HUDEP-2 (cell line): ENCODE measurements around the gene RTF2.

Source experiments
- DNase-seq, 76 experiments: peaks; one replicate each; lab custom pipeline; 2025; ENCODE audit not compliant: unreplicated experiment in 76 of 76; lab: John Stamatoyannopoulos, UW

Gene RTF2, protein sequence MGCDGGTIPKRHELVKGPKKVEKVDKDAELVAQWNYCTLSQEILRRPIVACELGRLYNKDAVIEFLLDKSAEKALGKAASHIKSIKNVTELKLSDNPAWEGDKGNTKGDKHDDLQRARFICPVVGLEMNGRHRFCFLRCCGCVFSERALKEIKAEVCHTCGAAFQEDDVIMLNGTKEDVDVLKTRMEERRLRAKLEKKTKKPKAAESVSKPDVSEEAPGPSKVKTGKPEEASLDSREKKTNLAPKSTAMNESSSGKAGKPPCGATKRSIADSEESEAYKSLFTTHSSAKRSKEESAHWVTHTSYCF

DNA sequence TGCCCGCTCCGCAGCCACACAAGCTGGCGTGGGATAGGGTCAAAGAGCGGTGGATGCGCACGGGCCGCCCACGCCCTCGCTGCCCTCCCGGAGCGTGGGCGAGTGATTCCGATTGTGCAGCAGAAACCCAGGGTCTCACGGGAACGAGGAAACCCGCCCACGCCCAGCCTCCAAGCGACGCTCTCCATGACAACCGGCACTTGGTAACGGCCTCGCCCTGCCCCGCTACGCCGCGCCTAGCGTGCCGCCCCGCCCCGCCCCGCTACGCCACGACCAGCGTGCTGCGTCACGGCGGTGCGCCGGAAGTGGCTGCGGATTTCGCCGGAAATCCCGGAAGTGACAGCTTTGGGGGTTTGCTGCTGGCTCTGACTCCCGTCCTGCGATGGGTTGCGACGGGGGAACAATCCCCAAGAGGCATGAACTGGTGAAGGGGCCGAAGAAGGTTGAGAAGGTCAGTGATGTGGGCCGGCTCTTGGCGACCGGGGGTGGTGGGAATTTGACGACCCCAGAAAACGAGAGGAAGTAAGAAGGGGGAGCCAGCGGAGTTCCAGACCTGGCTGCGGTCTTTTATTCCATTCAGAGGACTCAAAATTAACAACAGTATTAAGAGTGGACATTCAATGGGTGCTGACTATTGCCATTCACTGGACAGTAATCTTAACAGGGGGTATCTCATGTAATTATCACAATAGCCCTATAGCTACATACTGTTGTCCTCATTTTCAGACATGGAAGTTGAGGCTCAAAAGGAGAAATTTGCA, at the start of gene RTF2:
Gene RTF2, plus strand, starts transcription at position 312 of the 761 bp plus-strand sequence. Its CDS starts 71 bp downstream, at position 383.
- DNase-seq, result peak in 74 of 76 experiments; percentile 26 to 97 (median 91)

DNA sequence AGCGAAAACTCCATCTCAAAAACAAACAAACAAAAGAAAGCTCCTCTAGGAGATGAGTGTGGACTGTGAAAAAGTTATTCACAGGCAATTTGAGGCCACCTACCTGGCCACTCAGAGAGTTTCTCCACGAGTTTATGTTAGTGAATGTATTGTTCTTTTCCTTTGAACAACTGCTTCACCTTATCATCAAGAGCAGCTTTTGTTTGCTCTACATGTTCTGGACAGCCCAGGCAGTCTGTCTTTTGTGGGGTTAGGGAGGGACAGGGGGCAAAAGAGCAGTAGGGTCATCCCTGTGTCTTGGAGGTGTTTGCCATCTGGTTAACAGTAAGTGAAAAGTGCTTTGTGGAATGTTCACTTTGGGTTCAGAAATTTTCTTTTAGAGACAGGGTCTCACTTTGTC, 48.4 kb upstream of the RTF2 start:
- no peak for DNase-seq

DNA sequence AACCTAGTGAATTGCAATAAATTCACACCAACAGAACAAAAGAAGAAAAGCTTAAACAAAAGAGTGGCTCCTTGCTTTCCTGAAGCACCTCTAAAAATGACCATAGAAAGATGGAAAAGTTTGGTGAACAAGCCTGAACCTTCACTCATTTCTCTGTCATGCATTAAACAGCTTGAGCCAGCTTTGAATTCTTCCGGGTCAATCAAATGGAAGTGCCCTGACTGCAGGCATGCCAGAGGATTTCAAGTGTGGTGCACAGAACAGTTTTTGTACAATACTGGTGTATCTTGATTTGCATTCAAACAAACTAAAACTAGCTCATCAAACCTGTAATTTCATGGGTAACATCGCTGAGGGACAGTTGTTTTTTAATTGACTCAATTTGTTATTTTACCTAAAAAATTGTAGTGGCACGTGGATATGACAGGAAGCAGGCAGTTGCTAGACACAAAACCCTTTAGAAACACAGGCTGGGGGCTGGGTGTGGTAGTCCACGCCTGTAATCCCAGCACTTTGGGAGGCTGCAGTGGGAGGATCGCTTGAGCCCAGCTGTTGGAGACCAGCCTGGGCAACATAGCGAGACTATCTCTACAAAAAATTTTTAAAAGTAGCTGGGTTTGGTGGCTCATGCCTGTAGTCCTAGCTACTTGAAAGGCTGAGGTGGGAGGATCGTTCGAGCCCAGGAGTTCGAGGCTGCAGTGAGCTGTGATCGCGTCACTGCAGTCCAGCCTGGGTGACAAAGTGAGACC, 47.3 kb upstream of the RTF2 start:
- no peak for DNase-seq

DNA sequence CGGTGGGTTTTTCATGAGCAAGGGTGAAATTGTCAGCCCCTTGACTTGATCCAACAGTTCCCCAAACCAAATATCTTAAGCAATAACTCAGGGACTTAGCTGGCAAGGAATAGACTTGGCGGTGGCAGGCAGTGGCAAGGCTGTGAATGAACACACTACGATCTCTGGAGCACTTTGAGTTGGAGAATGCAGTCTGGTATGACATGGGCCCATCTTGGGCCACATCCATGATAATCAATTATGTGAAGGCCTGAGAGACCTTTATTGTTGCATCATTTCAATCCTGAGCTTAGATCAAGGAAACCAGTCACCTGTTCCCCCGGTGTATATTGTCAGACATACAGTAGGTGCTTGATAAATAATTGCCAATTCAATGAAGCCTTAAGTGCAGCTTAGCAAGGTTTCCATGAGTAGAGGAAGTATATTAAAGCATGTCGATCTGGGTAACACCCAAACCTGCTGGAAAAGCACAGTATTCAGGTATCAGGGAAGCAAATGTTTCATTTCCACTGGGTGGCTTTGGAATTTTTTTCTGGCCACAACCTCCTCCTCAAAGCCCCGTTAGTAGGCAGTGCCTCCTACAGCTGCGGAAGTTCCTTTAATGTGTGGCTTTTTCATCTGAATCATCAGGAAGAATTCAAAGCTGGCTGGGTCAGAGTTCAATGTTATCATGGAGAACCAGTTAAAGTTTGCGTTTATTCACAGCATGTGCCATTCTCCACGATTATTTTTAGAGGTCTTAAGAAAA, 46.2 kb upstream of the RTF2 start:
- DNase-seq, result no peak

DNA sequence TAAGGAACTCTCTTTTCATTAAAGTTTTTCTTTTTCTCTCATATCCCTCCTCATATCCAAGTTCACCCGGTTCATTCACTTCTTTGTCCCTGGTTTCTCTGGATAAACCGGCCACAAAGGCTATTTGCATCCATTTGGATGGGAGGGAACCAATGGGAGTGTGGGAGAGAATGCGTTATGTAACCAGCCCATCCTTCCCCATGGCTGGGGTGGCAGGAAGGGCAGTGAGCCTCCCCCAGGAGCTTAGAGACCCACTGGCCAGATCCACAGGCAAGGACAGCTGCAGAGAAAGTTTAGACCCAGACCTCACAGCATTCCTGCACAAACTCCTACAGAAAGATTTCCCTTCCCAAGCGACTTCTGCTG, 45.6 kb upstream of the RTF2 start:
- DNase-seq, result no peak

DNA sequence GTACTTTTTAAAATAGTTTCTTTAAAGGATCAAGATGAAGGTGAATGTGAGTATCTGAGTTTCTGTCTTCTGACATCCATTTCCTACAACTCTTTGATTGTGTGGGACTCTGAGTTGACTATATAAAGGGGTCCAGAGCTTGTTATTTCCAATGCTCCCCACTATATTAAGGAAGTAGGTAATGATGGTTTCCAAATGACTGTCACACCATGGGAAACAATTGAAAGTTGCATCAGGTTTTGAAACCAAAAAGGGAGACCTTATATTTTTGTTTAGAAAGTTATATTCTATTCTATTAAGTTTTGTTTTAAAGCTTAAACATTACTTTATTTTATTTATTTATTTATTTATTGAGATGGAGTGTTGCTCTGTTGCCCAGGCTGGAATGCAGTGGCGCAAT, 45.2 kb upstream of the RTF2 start:
- DNase-seq, result no peak

DNA sequence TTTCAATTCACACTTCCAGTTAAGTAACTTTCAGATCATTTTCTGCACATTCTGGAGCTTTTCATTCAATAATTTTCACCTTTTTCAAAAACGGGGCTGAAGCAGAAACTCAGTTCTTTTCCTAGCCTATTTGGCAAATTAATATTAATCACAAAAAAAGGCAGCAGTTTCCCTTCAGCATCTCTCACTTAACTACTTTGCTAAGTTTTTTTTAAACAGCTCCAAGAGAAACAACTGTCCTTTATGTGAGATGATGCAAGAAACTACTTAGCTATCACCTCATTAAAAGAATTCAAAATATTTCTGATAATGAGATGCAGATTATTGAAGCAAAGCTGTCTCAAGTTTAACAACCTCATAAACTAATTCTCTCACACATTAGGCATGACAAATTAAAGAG, 44.5 kb upstream of the RTF2 start:
- DNase-seq, result no peak

DNA sequence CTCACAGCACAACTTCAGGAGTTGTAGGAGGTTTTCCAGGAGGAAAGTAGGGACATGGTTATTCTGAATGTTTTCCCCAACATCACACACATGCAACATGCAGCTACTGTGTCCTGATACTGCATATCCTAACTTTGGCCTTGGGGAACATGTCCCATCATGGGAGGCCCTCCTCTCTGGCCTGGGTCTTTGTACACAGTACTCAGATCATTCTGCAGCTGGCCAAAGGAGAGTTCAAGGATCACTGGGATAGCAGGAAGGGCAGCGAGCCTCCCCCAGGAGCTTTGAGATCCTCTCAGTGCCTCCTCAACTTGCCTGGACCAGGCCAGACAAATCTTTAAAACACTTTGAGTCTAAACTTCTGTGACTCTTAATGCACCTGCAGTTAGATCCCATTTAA, 43.5 kb upstream of the RTF2 start:
- DNase-seq, result no peak

DNA sequence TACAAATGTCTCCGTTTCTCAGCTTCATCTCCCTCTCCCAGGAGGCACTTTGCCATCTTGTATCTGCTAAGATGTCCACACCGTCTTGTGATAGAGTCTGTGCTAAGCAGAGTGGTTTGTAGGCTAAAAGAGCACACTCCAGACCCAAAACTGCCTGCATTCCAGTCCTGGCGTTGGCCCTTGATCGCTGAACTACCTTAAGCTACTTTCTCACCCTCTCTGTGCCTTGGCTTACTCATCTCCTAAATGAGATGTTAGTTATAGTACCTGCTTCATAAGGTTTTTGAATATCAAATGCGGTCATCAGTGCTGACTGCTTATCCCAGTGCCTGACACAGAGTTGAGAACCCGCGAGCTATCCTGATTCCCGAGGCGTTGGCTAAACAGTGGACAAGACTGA, 42.4 kb upstream of the RTF2 start:
- DNase-seq, result no peak

DNA sequence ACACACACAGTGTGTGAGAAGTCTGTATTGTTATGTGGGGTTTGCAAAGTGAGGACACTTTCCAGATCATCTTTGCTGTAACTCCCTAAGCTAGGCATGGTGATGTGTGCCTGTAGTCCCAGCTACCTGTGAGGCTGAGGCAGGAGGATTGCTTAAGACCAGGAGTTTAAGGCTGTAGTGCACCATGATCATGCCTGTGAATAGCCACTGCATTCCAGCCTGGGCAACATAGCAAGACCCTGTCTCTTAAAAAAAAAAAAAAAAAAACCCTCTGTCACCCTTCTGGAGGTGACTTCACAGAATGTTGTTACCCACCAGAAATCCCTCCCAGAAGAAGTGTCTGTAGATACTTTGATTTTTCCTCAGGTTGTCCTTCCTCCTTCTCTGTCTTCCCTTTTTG, 41.5 kb upstream of the RTF2 start:
- DNase-seq, result no peak

DNA sequence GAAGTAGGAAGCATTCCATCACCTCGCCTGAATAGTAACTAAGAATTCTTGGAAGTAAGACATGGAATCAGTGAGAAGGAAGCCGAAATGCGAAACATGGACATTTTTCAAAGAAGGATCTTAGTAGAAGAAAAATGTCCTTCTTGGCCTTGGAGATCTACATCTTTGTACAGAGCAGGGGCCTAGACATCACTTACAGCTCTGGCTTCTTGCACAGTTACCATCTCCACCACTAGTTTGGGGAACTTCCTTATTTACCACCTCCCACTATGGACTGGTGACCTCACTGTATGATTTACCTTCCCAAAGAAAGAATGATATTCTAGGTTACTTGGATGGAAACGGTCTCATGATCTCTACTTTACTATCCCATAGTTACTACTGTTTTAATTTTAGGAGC, 40.6 kb upstream of the RTF2 start:
- no peak for DNase-seq

DNA sequence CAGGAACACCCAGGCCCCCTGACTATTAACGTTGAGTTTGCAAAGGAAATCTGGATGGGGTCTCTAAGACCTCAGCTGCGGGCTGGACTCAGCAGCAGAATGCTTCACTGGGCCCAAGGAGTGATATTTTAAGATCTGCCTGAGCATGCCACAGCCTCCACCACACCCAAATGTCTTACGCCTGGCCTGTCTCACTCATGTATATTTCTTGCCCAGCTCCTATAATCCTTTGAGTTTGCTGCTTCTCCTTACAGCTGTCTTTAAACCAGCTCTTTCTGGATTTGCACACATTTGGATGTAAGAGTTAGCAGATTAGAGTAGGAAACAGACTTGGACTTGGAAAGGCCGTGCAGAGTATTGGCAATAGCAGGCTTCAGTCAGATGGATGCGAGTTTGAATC, 40.0 kb upstream of the RTF2 start:
- DNase-seq, result no peak

DNA sequence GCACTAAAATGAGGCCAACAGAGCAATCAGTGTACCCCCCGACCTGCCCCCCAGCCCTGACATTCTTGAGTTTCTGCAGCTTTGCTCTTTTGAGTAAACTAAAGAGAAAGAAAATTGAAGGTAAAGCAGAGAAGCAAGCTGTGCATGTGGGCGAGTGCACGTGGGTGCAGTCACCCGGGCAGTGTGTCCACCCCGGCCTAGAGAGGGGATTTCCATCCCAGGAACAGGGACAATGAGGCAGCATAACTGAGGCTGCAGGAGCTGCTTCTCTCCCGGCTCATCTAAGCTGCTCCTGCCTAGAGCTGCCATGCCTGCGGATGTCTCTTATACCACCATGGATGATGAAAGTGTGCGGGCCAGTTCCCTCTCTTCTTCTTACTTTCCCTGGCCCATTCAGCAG, 39.5 kb upstream of the RTF2 start:
- DNase-seq, result no peak

DNA sequence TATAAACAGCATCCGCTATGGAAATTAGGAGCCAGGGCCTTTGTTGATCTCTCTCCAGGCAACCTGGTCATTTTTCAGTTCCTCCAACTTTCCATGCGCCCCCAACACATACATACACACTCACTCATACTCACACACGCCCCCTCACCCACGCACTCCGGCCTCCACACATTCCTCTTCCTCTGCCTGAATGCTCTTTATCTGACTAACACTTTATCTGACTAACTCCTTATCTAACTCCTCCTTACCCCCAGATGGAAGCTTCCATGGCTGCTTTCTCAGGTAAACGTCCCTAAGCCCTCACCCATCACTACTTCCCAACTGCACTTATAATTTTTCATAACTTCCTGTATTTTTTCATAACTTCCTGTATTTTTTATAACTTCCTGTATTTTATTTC, 38.9 kb upstream of the RTF2 start:
- DNase-seq, result peak in 26 of 76 experiments; percentile 5 to 59 (median 28)

DNA sequence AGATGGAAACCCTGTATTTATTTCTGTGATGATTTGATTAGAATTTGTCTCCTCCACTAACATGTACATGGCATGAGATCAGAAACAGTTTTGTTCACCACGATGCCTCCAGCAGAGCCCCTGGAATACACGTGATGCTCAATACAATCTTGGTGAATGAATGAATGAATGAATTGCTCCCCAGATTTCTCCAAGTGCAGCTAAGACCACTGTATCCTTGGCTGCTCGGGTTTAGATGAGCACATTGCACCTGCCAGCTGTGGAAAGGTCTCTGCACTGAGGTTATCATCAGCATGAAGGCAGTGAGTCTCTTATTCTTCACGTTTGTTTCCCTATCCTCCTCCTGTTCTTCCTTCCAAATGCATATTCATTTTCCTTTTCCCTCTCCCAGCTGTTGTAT, 38.5 kb upstream of the RTF2 start:
- no peak for DNase-seq

DNA sequence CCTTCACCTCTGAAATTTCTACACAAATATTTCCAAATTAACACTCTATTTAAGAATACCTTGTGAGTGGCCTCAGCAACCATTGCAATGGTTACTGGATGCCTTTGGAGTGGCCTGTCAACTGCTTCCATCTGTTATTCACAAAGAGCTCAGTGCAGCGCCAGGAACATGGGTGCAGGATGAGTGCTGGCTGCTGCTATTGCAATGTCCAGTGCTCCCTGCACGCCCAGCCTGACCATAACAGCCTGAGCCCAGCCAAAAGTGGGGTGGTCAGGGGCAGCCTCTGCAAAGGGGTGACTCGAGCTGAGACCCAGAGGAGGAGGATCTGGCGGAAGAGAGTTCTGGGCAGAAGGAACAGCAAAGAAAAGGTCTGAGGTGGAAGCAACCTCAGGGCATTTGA, 38.0 kb upstream of the RTF2 start:
- DNase-seq, result no peak

DNA sequence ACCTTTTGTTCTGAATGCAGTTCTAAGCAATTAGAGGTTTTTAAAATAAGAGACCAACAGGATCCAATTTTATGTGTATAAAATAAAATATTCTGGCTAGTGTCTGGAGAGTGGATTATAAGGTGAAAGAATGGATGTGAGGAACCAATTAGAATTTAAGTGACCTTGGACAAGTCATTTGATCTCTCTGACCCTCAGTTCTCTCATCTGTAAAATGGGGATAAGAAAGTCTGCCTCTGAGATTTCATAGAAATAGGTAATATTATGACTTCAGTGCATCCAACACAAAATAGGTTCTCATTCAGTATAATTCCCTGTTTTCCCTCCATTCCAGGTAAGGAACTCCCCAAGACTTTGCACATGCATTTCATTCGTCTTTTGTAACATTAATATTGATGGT, 37.5 kb upstream of the RTF2 start:
- DNase-seq, result no peak

DNA sequence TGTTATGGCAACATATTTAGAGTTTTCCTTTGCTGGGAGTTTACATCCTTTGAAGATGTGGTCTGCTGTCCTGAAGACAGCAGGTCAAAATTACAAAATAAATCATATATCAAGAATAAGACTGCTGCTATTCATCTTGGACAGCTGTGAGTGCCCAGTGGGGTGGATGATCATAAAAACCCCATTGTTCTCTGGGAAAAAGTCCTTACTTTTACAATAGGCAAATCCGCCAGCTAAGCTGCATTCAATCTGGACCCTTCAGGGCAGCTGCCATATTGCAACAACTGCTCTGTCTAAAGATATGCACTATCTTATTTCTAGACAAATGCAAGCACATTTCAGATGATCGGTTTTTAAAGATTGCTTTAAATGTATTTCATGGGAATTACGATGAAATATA, 37.0 kb upstream of the RTF2 start:
- no peak for DNase-seq

DNA sequence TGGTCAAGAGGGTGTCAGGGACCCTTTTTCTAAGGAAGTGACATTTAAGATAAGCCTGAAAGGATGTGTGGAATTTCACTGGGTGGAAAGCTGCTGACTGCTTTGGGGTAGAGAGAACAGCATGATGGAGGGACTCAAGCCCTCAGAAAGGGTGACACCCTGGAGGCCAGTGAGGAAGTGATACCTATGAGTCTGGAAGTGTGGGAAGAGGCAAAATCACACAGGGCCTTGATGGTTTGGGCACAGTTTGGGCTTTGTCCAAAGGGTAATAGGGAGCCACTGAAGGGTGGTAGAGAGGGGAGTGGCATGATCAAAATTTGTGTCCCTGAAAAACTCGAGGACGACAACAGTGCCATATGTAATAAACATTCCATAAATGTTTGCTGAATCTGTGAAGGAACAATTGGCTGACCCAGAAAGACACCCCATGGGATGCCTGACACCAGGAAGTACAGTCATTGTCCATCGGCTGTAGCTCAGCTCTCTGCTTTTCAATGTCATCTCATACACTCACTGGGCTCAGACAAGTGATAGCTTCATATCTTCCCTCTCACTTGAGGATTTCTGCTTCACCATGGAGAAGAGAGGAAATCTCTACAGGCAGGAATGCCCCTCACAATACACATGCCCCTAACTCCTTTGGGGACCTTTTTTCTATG, 35.1 kb upstream of the RTF2 start:
- no peak for DNase-seq

DNA sequence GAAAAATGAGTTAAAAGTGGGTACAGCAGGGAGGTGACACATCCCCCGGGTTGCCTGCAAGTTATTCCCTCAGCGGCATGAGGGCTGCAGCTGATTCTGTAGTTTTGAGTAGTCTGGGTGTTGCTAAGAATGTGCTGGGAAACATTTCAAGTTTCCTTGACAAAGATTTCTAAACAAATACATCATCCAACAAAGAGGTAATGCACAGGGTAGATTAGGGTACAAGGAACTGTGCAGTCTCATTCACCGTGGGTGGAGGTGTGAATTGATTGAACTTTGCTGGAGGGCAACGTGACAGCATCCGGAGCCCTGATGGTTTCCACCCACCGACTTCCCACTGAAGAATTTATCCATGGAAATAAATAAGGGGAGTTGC, 34.6 kb upstream of the RTF2 start:
- no peak for DNase-seq
